Frontal cortex (tissue), 4 donors: ENCODE results near the gene MS4A2. TPM values are rescaled to one million over a fixed set of nuclear protein-coding genes. Genes with fewer than 3 reads are reported as not detected.
"Not testable (repeated sequence)": the region's sequence is repeated elsewhere in the genome, so short reads cannot be mapped to it uniquely, and the experiment has no call there.

Source experiments
- DNase-seq, 2 donors: peaks; one replicate each; pipeline ENCODE4 v3.0.0; 2012; ENCODE audit warnings: low spot score in 2 of 2
- FAIRE-seq: peaks from 2 replicates; lab custom pipeline; 2012; peaks lifted over from hg19 to GRCh38; lab: Jason Lieb, UNC
- total RNA-seq: library from RNA; depleted of rRNA; stranded (reverse); fragments of >200 nt; gene quantifications from one replicate; pipeline ENCODE4 v1.2.3, GENCODE V29; 2014
- donor health status: control.
- donor health status: control.
- donor health status: control.

MS4A2 gene
- total RNA-seq, 1 donor from 2014 or later, result under 0.01 TPM

DNA sequence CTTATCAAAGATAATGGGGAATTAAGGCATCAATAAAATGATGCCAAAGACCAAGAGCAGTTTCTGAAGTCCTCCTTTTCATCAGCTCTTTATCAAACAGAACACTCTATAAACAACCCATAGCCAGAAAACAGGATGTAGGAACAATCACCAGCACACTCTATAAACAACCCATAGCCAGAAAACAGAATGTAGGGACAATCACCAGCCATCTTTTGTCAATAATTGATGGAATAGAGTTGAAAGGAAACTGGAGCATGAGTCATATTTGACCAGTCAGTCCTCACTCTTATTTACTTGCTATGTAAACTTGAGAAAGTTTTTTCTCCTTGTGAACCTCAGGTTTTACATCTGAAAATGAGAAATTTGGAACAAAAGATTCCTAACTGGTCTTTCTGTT, 10.0 kb downstream of the MS4A2 start:
- no peak for FAIRE-seq
- DNase-seq, result no peak

GRCh38 chr11:60100516-60100915, 12.1 kb downstream of the MS4A2 start:
- FAIRE-seq, result no peak

DNA sequence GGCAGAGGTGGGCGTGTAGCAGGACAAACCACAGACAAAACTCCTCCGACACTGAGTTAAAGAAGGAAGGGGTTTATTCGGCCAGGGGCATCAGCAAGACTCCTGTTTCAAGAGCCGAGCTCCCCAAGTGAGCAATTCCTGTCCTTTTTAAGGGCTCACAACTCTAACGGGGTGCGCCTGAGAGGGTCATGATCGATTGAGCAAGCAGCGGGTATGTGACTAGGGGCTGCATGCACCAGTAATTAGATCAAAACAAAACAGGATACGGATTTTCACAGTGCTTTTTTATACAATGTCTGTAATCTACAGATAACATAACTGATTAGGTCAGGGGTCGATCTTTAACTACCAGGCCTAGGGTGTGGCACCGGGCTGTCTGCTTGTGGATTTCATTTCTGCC, 12.9 kb downstream of the MS4A2 start:
- not testable (repeated sequence) for FAIRE-seq, DNase-seq

More at GRCh38 chr11:60100516-60100915, 12.1 kb downstream of the MS4A2 start:
- no peak for DNase-seq

- not testable (repeated sequence) for FAIRE-seq, DNase-seq
Observed at GRCh38 chr11:60104471-60105115, 16.1 kb downstream of the MS4A2 start.

GRCh38 chr11:60108631-60109030, 20.2 kb downstream of the MS4A2 start:
- FAIRE-seq, DNase-seq: not testable (repeated sequence)

- FAIRE-seq, result no peak
- no peak for DNase-seq
Observed at GRCh38 chr11:60111793-60112192, 23.3 kb downstream of the MS4A2 start.

- FAIRE-seq (no peak), DNase-seq (no peak)
Observed at GRCh38 chr11:60116996-60117790, 28.7 kb downstream of the MS4A2 start.

- FAIRE-seq (no peak), DNase-seq (no peak)
Observed at GRCh38 chr11:60118338-60118737, 29.9 kb downstream of the MS4A2 start.

DNA sequence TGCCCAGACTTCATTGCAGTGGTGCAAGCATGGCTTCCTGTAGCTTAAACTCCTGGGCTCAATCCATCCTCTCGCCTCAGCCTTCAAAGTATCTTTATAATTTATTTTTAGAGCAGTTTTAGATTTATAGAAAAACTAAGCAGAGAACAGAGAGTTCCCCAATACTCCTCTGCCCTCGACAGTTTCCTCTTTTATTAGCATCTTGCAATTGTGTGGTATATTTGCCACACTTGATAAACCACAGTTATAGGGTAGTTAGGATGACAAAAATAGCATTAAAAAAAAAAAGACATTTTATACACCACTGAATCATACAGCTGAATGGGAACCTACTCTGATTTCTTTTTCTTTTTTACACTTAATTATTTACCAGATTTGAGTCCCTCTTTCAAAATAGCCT, 31.2 kb downstream of the MS4A2 start:
- FAIRE-seq, result no peak
- DNase-seq, result no peak

DNA sequence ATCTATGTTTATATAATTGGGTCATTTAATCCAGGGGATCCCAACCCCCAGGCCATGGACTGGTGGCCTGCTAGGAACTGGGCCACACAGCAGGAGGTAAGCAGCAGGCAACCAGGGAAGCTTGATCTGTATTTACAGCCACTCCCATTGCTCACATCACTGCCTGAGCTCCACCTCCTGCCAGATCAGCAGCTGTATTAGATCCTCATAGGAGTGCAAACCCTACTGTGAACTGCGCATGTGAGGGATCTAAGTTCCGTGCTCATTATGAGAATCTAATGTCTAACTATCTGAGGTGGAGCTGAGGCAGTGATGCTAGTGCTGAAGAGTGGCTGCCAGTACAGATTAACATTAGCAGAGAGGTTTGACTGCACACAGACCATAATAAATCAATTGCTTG, 32.8 kb downstream of the MS4A2 start:
- no peak for DNase-seq
- FAIRE-seq, result no peak

DNA sequence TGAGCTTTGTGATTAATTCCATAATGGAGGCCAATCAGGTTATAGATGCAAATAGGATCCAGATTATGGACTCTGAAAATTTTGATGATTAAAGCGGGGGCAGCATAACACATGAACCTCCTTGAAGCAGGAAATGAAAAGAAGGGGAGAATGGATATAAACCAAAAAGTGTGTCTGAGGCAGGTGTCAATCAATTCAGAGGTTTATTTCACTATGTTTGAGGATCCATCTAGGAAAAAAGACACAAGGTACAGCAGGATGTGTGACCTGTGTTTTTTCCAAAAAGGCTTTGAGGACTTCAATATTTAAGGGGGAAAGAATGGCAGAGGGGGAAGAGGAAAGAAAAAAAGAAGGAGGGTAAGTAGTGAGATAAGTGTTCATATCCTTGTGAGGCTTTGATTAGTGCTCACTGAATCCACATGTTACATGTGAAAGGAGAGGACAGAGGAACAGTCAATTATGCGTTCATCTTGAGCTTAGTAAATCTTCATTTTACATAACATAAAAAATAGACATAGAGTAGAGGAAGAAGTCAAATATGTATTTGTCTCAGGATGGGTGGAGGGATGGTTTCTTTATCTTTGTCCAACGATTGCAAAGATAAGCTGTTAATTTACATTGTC, 34.1 kb downstream of the MS4A2 start:
- no peak for FAIRE-seq
- DNase-seq, result no peak

DNA sequence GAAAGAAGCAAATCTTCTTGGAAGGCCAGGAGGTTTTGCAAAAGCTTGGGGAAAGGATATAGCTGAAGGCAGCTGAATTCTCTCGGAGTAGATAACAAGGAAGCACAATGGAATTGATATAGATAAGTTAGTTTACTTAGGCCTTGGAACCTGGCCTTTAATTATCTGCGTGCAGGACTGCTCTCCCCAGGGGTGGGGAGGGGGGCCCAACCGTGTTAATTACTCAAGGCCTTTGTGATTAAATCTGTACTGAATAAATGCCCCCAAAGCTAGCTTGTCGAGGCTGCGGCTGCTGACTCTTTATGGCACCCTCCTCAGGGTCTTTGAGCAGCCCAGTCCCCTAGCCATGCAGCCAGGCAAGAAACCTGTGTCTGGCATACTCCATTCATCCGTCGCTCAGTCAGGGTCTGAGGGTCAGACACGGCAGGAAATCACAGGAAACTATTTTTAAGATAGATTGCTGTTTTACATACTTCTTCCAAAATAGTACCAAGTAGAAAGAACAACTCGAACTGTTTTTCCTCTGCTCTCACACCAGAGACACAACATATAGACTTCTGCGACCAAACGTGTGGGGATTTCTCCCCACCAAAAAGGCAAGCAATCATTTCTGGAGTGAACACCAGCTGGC, 36.5 kb downstream of the MS4A2 start:
- no peak for DNase-seq
- no peak for FAIRE-seq

GRCh38 chr11:60125956-60126585, 37.6 kb downstream of the MS4A2 start:
- no peak for DNase-seq
- FAIRE-seq, result peak; percentile 36

DNA sequence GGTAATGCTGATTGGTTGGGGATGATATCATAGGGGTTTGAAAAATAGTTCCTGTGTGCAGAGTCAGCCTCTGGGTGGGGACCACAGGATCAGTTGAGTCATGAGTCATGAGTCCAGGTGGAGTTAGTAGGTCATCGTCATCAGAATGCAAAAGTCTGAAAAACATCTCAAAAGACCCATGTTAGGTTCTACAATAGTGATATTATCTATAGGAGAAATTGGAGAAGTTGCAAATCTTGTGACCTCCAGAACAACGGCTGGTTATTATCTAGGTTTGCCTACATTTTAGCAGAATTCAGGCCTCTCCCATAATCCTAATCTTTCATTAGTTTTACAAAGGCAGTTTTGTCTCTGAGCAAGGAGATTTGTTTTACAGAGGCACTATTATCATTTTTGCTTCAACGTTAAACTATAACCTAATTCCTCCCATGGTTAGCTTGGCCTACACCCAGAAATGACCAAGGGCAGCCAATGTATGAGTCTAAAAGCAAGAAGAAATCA, 38.9 kb downstream of the MS4A2 start:
- no peak for FAIRE-seq
- no peak for DNase-seq

DNA sequence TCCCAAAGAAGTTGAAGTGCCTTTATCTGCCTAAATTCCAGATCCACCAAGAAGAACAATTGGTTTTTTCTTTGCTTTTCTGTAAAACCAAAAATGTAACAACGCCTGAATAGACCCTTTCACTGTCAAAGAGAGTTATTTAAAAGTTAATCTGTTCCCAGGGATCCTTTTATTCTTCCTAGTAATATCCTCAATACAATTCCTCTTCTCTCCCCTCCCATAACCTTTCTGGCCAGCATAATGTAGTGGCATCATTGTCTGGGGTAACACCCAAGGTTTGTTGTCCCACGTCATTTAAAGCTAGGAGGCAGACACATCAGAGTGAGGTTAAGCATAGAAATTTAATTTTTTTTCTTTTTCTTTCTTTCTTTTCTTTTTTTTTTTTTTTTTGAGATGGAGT, 39.9 kb downstream of the MS4A2 start:
- no peak for FAIRE-seq
- no peak for DNase-seq

GRCh38 chr11:60128866-60129265, 40.4 kb downstream of the MS4A2 start:
- not testable (repeated sequence) for FAIRE-seq, DNase-seq

- DNase-seq (no peak), FAIRE-seq (no peak)
Observed at GRCh38 chr11:60129853-60130252, 41.4 kb downstream of the MS4A2 start.

- FAIRE-seq (no peak), DNase-seq (peak; percentile 3 to 14)
Observed at GRCh38 chr11:60130496-60130895, 42.0 kb downstream of the MS4A2 start.

DNA sequence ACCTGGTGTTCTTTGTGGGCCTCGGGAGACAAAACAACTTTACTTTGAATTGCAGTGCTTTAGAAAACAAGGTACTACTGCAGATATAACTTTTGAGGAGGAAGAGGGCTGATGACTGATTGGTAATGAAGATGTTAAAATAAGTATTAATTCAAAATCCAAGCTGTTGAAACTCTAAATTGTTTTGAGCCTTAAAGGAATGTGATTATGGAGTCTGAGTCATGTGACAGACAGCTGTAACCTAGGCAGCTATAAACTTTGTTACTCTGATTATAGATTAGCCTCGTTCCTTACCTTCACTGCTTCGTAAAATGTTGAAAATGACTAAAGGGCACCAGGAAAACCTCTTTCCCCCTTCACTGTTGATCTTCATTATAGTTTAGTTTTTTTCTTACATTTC, 43.4 kb downstream of the MS4A2 start:
- no peak for FAIRE-seq
- DNase-seq, result no peak

- FAIRE-seq (no peak), DNase-seq (no peak)
Observed at GRCh38 chr11:60133917-60134316, 45.5 kb downstream of the MS4A2 start.
